KMS-11 (cell line): ENCODE results near the gene TTPAL.

ENCODE experiments used
- H2AFZ ChIP-seq: fragments of 200-600 bp; sonication (generic); 2 replicates; pipeline ENCODE4 v1.6.1; 2016; ENCODE audit warnings: antibody characterized with exemption, mixed run types, low read depth
- H3K27ac ChIP-seq: fragments of 200-600 bp; sonication (generic); 2 replicates; pipeline ENCODE4 v1.6.1; 2016; ENCODE audit warnings: mild to moderate bottlenecking, mixed run types
- H3K27me3 ChIP-seq: fragments of 200-600 bp; sonication (generic); 2 replicates; pipeline ENCODE4 v1.6.1; 2017; ENCODE audit warnings: mild to moderate bottlenecking, low read depth, mixed run types, moderate library complexity; ENCODE audit not compliant: insufficient read depth
- H3K36me3 ChIP-seq: fragments of 200-600 bp; sonication (generic); 2 replicates; pipeline ENCODE4 v1.6.1; 2017; ENCODE audit warnings: mild to moderate bottlenecking, mixed run types; ENCODE audit not compliant: insufficient read depth
- H3K4me1 ChIP-seq: fragments of 200-600 bp; sonication (generic); 2 replicates; pipeline ENCODE4 v1.6.1; 2016; ENCODE audit warnings: mild to moderate bottlenecking, low read depth, mixed run types; ENCODE audit not compliant: poor library complexity, severe bottlenecking
- H3K4me2 ChIP-seq: fragments of 200-600 bp; sonication (generic); 2 replicates; pipeline ENCODE4 v1.7.0; 2016; ENCODE audit warnings: mild to moderate bottlenecking, mixed run types
- H3K4me3 ChIP-seq: fragments of 200-600 bp; sonication (generic); IDR thresholded peaks from 2 replicates; pipeline ENCODE4 v1.6.1; 2017; ENCODE audit warnings: low read depth, low read length, mixed read lengths; ENCODE audit not compliant: insufficient read depth
- H3K79me2 ChIP-seq: fragments of 200-600 bp; sonication (generic); 2 replicates; pipeline ENCODE4 v1.6.1; 2016; ENCODE audit warnings: low read depth, mixed run types; ENCODE audit not compliant: insufficient read depth
- H3K9ac ChIP-seq: fragments of 200-600 bp; sonication (generic); 2 replicates; pipeline ENCODE4 v1.6.1; 2016; ENCODE audit warnings: mild to moderate bottlenecking, mixed run types
- H4K20me1 ChIP-seq: fragments of 200-600 bp; sonication (generic); 2 replicates; pipeline ENCODE4 v1.6.1; 2016; ENCODE audit warnings: mild to moderate bottlenecking, mixed run types; ENCODE audit not compliant: insufficient read depth
- CTCF ChIP-seq: fragments of 200-600 bp; sonication (generic); conservative IDR thresholded peaks from 2 replicates; pipeline ENCODE4 v1.6.1; 2017; ENCODE audit warnings: low read depth, mild to moderate bottlenecking, antibody characterized with exemption, low read length, moderate library complexity, mixed read lengths

The TTPAL gene

GRCh38 chr20:44431118-44431501 is 44.6 kb upstream of the TTPAL start:
- Histone ChIP-seq H3K79me2 (no peaks in the 10 kb centered on the region), H3K4me2 (no peak overlapping the region), H4K20me1 (no peaks in the 10 kb centered on the region), H3K4me1 (no peaks in the 10 kb centered on the region), H3K27ac (no peak overlapping the region), H3K36me3 (no peaks in the 10 kb centered on the region), H3K4me3 (no peak overlapping the region), H3K9ac (no peak overlapping the region), H2AFZ (no peak overlapping the region), H3K27me3 (peaks cover 4% of the 10 kb centered on the region; the same call in 1 of the 2 replicates)
- no peak for TF ChIP-seq CTCF

- H2AFZ ChIP-seq: no peak overlapping the region
- no peak overlapping the region for H3K4me2 ChIP-seq
These were observed 44.0 kb upstream of the TTPAL start for GRCh38 chr20:44431502-44432234.

DNA sequence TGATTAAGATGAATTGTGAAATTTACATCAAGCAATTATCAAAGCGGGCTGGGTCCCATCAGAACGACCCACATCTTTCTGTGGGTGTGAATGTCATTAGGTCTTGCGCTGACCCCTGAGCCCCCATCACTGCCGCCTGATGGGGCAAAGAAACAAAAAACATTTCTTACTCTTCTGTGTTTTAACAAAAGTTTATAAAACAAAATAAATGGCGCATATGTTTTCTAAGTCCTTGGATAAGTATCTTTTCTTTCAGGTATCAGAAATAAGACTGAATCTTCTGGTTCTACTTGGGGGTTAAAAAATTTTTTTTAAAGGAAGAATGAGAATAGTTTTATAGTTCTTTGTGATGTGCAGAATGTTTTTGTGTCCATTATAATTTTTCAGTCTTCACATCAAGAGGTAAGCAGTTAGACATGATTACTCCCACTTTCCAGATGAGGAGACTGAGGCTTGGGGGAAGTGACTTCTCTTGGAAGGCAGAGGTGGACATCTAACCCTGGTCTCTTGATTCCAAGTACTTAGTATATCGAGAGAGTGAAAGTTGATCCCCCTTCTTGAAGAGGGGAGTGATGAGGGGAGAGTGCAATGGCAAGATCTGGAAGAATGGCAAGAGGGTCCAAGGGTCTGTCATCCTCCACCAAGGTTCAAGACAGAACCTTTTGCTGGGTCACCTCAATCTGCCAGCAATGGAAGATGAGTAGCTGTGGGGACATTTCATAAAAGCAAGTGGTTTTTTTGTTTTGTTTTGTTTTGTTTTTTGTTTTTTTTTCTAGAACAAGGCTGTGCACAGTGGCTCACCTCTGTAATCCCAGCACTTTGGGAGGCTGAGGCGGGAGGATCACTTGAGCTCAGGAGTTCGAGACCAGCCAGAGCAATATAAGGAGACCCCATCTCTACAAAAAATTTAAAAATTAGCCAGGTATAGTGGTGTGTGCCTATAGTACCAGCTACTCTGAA is 42.8 kb upstream of the TTPAL start:
- no peaks in the 10 kb centered on the region for H3K4me1 ChIP-seq
- H2AFZ ChIP-seq: no peak overlapping the region
- H3K4me2 ChIP-seq: no peak overlapping the region
- no peaks in the 10 kb centered on the region for H3K36me3 ChIP-seq
- H3K27me3 ChIP-seq: 0 out of 2 replicates have a peak, but pooled peaks cover 4% of the 10 kb centered on the region
- H3K79me2 ChIP-seq: no peaks in the 10 kb centered on the region
- no peak overlapping the region for H3K9ac ChIP-seq
- no peak overlapping the region for H3K27ac ChIP-seq
- no peak overlapping the region for H3K4me3 ChIP-seq
- H4K20me1 ChIP-seq: no peaks in the 10 kb centered on the region
- TF ChIP-seq CTCF: no peak

More at GRCh38 chr20:44431502-44432234, 44.0 kb upstream of the TTPAL start:
- H3K4me3 ChIP-seq: no peak overlapping the region
- H3K27me3 ChIP-seq: 0 out of 2 replicates have a peak, but pooled peaks cover 4% of the 10 kb centered on the region
- H3K27ac ChIP-seq: no peak overlapping the region
- no peaks in the 10 kb centered on the region for H3K36me3 ChIP-seq
- no peaks in the 10 kb centered on the region for H4K20me1 ChIP-seq
- no peaks in the 10 kb centered on the region for H3K79me2 ChIP-seq
- no peak overlapping the region for H3K9ac ChIP-seq
- no peak for TF ChIP-seq CTCF
- H3K4me1 ChIP-seq: no peaks in the 10 kb centered on the region

GRCh38 chr20:44433751-44434538 is 41.7 kb upstream of the TTPAL start:
- H3K27me3 ChIP-seq: 0 out of 2 replicates have a peak, but pooled peaks cover 4% of the 10 kb centered on the region
- H3K4me3 ChIP-seq: no peak overlapping the region
- no peak overlapping the region for H3K9ac ChIP-seq
- no peaks in the 10 kb centered on the region for H3K4me1 ChIP-seq
- H2AFZ ChIP-seq: no peak overlapping the region
- TF ChIP-seq CTCF: no peak
- H4K20me1 ChIP-seq: no peaks in the 10 kb centered on the region
- no peaks in the 10 kb centered on the region for H3K79me2 ChIP-seq
- no peak overlapping the region for H3K4me2 ChIP-seq
- H3K27ac ChIP-seq: no peak overlapping the region
- no peaks in the 10 kb centered on the region for H3K36me3 ChIP-seq
